ENCODE data around the gene KLK1.

DNA sequence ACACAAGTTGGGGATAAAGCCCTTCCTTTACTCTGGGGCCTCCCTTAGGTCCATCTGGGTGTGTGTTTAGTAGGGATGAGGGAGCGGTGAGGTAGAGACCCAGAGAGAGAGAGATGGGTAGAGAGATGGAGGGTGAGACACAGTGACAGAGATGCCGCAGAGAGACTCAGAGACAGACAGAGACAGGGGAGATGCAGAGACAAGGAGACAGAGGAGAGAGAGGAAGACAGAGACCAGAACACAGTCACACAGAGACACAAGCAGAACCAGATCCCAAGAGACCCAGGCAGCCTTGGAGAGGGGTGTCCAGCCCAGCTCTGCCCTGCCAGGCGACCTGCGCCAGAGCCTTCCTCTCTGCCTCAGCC lies 2.4 kb downstream of the KLK1 start:
- TF ChIP-seq CTCF (IDR thresholded peaks at IDR 0.05) (no peak), POLR2A (IDR thresholded peaks at IDR 0.05) (no peak)
